WTC11 (cell line): ENCODE measurements around the gene RAD21L1.

Experiments
- TF ChIP-seq, protein P1 (sequence below): sonication (generic); formaldehyde crosslinking; IDR thresholded peaks from 2 replicates; pipeline ENCODE4 v1.8.0; 2022; ENCODE audit warnings: mild to moderate bottlenecking, missing genetic modification reagents
- TF ChIP-seq, protein P2 (sequence below): fragments of 200-600 bp; IDR thresholded peaks from 2 replicates; pipeline ENCODE4 v1.8.0; 2022; ENCODE audit warnings: antibody characterized with exemption

DNA sequence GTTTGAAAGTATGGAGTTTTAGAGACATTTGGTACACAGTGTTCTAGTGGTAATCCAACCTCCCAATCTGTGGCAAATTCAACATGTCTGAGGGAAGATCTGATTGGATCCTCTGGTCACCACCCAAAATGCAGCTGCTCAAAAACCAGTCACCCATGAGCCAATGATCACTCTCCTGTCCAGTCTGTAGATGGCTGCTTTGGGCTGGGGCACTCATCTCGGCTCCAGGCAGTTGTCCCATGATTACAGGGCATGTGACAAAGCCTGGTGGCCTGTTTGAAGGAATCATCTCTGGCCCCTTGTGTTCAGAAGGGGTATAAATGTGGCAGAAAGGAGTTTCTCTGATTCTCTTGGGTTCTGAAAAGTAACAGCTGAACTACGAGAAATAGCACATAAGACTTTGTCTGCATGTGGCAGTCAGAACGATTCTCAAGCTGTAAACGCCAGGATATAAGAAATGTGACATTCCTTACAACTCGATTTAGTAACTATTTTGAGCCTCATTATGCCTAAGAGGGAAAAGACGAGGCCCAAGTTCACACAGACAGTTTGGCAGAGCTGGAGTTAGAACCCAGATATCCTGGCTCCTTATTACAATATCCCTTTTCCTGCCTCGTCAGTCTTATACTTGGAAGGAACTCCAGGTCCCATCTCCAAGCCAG is 26.5 kb upstream of the RAD21L1 start:
- TF ChIP-seq, protein P1, sequence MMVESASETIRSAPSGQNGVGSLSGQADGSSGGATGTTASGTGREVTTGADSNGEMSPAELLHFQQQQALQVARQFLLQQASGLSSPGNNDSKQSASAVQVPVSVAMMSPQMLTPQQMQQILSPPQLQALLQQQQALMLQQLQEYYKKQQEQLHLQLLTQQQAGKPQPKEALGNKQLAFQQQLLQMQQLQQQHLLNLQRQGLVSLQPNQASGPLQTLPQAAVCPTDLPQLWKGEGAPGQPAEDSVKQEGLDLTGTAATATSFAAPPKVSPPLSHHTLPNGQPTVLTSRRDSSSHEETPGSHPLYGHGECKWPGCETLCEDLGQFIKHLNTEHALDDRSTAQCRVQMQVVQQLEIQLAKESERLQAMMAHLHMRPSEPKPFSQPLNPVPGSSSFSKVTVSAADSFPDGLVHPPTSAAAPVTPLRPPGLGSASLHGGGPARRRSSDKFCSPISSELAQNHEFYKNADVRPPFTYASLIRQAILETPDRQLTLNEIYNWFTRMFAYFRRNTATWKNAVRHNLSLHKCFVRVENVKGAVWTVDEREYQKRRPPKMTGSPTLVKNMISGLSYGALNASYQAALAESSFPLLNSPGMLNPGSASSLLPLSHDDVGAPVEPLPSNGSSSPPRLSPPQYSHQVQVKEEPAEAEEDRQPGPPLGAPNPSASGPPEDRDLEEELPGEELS (CRISPR knock-in tag), result no peak
- TF ChIP-seq, protein P2, sequence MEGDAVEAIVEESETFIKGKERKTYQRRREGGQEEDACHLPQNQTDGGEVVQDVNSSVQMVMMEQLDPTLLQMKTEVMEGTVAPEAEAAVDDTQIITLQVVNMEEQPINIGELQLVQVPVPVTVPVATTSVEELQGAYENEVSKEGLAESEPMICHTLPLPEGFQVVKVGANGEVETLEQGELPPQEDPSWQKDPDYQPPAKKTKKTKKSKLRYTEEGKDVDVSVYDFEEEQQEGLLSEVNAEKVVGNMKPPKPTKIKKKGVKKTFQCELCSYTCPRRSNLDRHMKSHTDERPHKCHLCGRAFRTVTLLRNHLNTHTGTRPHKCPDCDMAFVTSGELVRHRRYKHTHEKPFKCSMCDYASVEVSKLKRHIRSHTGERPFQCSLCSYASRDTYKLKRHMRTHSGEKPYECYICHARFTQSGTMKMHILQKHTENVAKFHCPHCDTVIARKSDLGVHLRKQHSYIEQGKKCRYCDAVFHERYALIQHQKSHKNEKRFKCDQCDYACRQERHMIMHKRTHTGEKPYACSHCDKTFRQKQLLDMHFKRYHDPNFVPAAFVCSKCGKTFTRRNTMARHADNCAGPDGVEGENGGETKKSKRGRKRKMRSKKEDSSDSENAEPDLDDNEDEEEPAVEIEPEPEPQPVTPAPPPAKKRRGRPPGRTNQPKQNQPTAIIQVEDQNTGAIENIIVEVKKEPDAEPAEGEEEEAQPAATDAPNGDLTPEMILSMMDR, result no peak
